Measurements from ENCODE around the gene PGRMC1. TPM values are rescaled to one million over a fixed set of nuclear protein-coding genes. Genes with fewer than 3 reads are reported as not detected.

PGRMC1 gene
- 26.5 and 59.4 TPM in 2 replicates for total RNA-seq (2011; cell fraction: chromatin; rRNA removed; ENCODE audit: low replicate concordance)
- 70.8 and 71.2 TPM in 2 replicates for total RNA-seq (2011; cell fraction: nucleolus; rRNA removed)
- total RNA-seq (2011; cell fraction: nucleoplasm; rRNA removed) = 79.0 and 102 TPM in 2 replicates
- total RNA-seq (2014; rRNA removed) = 115 and 120 TPM in 2 replicates
- total RNA-seq (2014; rRNA removed; fragmentation: Illumina TruSeq; extraction: Trizol) = 102 and 111 TPM in 2 replicates
- total RNA-seq (2015; rRNA removed; fragmentation: Illumina TruSeq; extraction: Trizol) = 82.3 and 85.7 TPM in 2 replicates
- 85.9 and 90.4 TPM in 2 replicates for total RNA-seq (2021)
- polyA plus RNA-seq (2011; rRNA removed) = 75.1 and 95.7 TPM in 2 replicates
- 41.6 and 82.8 TPM in 2 replicates for polyA plus RNA-seq (2011; cell fraction: cytosol; rRNA removed)
- polyA plus RNA-seq (2011; cell fraction: nucleus; rRNA removed) = 16.7 and 20.6 TPM in 2 replicates
- 89.3 and 101 TPM in 2 replicates for polyA plus RNA-seq (2012)
- polyA plus RNA-seq (2014; fragmentation: Illumina TruSeq; extraction: Trizol) = 87.1 and 90.3 TPM in 2 replicates
- polyA plus RNA-seq (2014; fragmentation: Nextera tagmentation; extraction: Ambion mirVana) = 10 to 100 TPM; 27.4 to 39.4 TPM
- 96.8 and 98.6 TPM in 2 replicates for polyA plus RNA-seq (2014; rRNA removed)
- 56.1 and 66.0 TPM in 2 replicates for polyA minus RNA-seq (2011; rRNA and poly(A)+ RNA removed)
- 42.5 and 46.9 TPM in 2 replicates for polyA minus RNA-seq (2011; cell fraction: cytosol; rRNA and poly(A)+ RNA removed)
- polyA minus RNA-seq (2011; cell fraction: nucleus; rRNA and poly(A)+ RNA removed) = 8.5 and 10.9 TPM in 2 replicates
- Bru-seq, nascent RNA = percentile 95 among the genes with signal in this experiment
- BruChase-seq, experiment 1, labeled RNA remaining after a 2-hour chase = percentile 89 among the genes with signal in this experiment
- BruChase-seq, experiment 2, labeled RNA remaining after a 6-hour chase = percentile 91 among the genes with signal in this experiment
- long read RNA-seq, experiment 1, transcript PGRMC1-201 (3 exons, 1,911 nt) = major isoform, 299 of 347 reads
- long read RNA-seq, experiment 1, partial matches to known transcripts = 6 of 347 reads
- long read RNA-seq, experiment 1, other reads (novel, unspliced or antisense) = 40 of 347 reads
- long read RNA-seq, experiment 2, transcript PGRMC1-201 (3 exons, 1,911 nt) = major isoform, 22 of 93 reads
- long read RNA-seq, experiment 2, partial matches to known transcripts = 56 of 93 reads
- long read RNA-seq, experiment 2, other reads (novel, unspliced or antisense) = 15 of 93 reads
- long read RNA-seq, experiment 3, transcript PGRMC1-201 (3 exons, 1,911 nt) = major isoform, 135 of 145 reads
- long read RNA-seq, experiment 3, partial matches to known transcripts = 3 of 145 reads
- long read RNA-seq, experiment 3, other reads (novel, unspliced or antisense) = 6 of 145 reads

DNA sequence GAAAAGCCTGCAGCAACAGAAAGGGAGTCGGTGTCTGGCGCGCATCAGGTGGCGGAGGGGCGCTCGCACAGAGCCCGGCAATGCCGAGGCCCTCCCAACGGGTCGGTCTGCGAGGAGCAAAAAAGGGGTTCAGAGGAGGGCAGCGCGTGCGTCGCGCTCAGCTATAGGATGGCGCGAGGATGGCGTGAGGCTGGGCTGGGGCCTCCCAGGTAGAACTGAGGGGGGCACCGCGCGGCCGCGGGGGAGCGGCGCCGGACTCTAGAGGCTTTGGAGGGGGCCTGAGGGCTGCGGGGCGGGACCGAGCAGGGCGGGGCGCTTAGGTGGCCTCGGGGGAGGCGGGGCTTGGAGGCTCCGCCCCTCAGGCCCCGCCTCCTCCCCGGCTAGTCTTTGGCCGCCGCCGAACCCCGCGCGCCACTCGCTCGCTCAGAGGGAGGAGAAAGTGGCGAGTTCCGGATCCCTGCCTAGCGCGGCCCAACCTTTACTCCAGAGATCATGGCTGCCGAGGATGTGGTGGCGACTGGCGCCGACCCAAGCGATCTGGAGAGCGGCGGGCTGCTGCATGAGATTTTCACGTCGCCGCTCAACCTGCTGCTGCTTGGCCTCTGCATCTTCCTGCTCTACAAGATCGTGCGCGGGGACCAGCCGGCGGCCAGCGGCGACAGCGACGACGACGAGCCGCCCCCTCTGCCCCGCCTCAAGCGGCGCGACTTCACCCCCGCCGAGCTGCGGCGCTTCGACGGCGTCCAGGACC lies at the start of gene PGRMC1:
Gene PGRMC1, plus strand, starts transcription at position 414 of the 751 bp plus-strand sequence. Its CDS starts 79 bp downstream, at position 493.
- WGBS (ENCODE audit: insufficient coverage, low coverage, missing lambda C conversion rate) = 0% methylated on average over 25 of the region's 82 CpGs
- FAIRE-seq = peak; percentile 54
- H3K9ac ChIP-seq (ENCODE audit: insufficient read depth in 1 of 2, low read depth in 2 of 2, low read length in 2 of 2) = peak within 1 kb of the TSS; percentile 76 to 91
- H4K20me1 ChIP-seq (replicated peaks; ENCODE audit: control insufficient read depth, insufficient read depth, low read length) = no peaks in the 10 kb centered on the region; the same call in none of the 2 replicates
- peaks cover 3% of the 10 kb centered on the region for H3K9me1 ChIP-seq (ENCODE audit: control insufficient read depth, insufficient read depth, low read length)
- H3K4me2 ChIP-seq (ENCODE audit: insufficient read depth, low read length) = peak within 1 kb of the TSS; percentile 97
- intact Hi-C loops (cut with micrococcal nuclease) (no loop called here), in situ Hi-C loops (cut with MboI) (no loop called here)
- ChIA-PET CTCF (ENCODE audit: low intra/inter-chr PET ratio) (no interaction called here), POLR2A (interaction anchor here (0.5 to 1.0 kb wide), 2 partner anchors 29 to 341 kb away, joined by 3 read pairs; no protein-coding TSS in a partner anchor)
- H3K4me3 ChIP-seq = peak within 1 kb of the TSS; percentile 93
- peak; percentile 95 for ATAC-seq
- peak within 1 kb of the TSS; percentile 94 for H2AFZ ChIP-seq (ENCODE audit: low read depth, low read length)
- peaks cover 22% of the 10 kb centered on the region; the same call in 1 of the 3 replicates for H3K36me3 ChIP-seq (ENCODE audit: control insufficient read depth, insufficient read depth, low read length)
- H3K4me1 ChIP-seq (replicated peaks in 1 of 2; ENCODE audit: control insufficient read depth in 2 of 2, insufficient read depth in 2 of 2, low read length in 2 of 2) = peaks cover 9 to 10% of the 10 kb centered on the region in 2 experiments
- BruUV-seq (replicated peaks) = no TSS peak
- no peaks in the 10 kb centered on the region for H3K9me3 ChIP-seq (replicated peaks; ENCODE audit: control insufficient read depth, insufficient read depth, low read depth, low read length)
- H3K79me2 ChIP-seq (ENCODE audit: control insufficient read depth, insufficient read depth, low read length) = peaks cover 46% of the 10 kb centered on the region
- peaks cover 0 to 4% of the 10 kb centered on the region in 2 experiments; a peak in 2 of 5 replicates for H3K27me3 ChIP-seq (ENCODE audit: control insufficient read depth in 2 of 2, insufficient read depth in 2 of 2, low read length in 2 of 2)
- peak; percentile 86 to 95 (median 94) for DNase-seq (ENCODE audit: extremely low read depth in 1 of 4, low spot score in 3 of 4)
- peak within 1 kb of the TSS; percentile 81 for H3K27ac ChIP-seq (ENCODE audit: extremely low read depth, low read depth, low read length)
- TF ChIP-seq GABPA (tag; conservative IDR thresholded peaks at IDR 0.05; ENCODE audit: low read depth) (peak; percentile 41; the same call in 1 of the 2 replicates), NFIC (IDR thresholded peaks at IDR 0.05) (peak; percentile 57), CREM (IDR thresholded peaks at IDR 0.05; ENCODE audit: low read depth) (peak; percentile 2; the same call in 1 of the 2 replicates), ZNF431 (CRISPR knock-in tag; IDR thresholded peaks at IDR 0.05) (no peak), THAP12 (CRISPR knock-in tag; IDR thresholded peaks at IDR 0.05) (peak; percentile 30; the same call in 1 of the 2 replicates), CTBP1 (IDR thresholded peaks at IDR 0.05; ENCODE audit: borderline replicate concordance) (peak; percentile 67; the same call in 1 of the 2 replicates)

Measured in K562 (cell line).